ENCODE data around the gene GOLIM4.
"Not testable (repeated sequence)": the region's sequence is repeated elsewhere in the genome, so short reads cannot be mapped to it uniquely, and the experiment has no call there.

GOLIM4 gene, protein sequence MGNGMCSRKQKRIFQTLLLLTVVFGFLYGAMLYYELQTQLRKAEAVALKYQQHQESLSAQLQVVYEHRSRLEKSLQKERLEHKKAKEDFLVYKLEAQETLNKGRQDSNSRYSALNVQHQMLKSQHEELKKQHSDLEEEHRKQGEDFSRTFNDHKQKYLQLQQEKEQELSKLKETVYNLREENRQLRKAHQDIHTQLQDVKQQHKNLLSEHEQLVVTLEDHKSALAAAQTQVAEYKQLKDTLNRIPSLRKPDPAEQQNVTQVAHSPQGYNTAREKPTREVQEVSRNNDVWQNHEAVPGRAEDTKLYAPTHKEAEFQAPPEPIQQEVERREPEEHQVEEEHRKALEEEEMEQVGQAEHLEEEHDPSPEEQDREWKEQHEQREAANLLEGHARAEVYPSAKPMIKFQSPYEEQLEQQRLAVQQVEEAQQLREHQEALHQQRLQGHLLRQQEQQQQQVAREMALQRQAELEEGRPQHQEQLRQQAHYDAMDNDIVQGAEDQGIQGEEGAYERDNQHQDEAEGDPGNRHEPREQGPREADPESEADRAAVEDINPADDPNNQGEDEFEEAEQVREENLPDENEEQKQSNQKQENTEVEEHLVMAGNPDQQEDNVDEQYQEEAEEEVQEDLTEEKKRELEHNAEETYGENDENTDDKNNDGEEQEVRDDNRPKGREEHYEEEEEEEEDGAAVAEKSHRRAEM

DNA sequence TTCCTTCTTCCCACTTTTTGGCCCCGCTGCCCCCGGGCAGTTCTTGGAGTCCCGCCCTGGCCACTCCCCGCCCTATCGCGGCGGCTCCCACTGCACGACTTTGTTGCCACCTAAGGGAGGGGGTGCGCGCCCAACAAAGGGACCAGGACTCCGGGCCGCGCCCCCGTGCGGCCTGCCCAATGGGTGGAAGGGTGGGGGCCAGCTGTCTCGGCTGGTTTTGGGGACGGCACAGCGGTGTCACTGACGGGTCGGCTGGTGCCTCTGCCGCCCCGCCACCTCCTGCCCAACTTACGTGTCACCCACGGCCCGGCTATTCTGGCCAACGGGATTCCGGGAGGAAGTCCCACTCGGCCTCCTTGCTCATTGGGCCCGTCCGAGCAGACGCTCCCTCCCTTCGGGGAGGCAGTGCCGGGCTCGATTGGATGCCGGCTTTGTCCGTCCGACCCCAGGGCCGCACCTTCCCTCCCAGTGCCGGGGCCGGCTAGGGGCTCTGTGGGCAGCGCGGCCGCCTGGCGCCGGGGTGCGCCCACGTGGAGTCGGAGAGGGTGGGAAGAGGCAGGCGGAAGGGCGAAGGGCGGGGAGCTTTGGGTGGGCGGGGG lies at the start of gene GOLIM4:
Gene GOLIM4 (minus strand): TSS at position 314 of the 599 bp plus-strand sequence. CDS start 639 bp downstream, outside the sequence.
- DNase-seq = peak; percentile 40

DNA sequence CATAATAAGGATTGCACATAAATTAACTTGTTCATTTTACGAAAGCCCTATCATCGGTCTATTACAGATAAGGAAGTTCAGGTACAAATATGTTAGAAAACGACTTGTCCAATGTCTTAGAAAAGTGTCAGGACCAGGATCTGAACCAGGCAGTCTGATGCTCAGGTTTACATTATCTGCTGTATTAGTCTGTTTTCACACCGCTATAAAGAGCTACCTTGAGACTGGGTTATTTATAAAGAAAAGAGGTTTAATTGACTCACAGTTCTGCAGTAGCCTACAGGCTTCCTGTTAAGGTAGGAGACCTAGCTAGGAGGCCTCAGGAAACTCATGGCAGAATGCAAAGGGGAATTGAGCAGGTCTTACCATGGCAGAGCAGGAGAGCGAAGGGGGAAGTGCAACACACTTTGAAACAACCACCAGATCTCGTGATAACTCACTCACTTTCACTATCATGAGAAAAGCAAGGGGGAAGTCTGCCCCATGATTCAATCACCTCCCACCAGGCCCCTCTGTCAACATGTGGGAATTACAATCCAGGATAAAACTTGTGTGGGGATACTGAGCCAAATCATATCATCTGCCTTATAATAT lies 45.8 kb upstream of the GOLIM4 start:
- no peak for DNase-seq

DNA sequence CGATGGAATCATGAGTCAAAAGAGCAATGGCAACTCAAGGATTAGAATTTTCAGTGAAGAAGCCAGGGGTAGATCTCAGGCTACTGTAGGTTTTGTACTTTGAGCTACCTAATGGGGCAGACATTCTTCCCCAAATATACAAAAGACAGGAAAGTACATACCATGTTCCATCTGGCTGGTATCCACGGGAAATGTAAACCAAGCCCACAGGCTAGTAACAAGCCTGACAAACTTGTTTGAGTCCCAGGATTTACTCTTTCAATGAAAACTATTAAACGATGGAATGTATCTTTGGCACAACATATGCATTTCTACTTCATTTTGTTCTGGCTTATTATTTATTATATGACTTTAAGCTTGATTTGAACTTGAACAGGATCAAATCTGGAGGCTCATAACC lies 44.2 kb upstream of the GOLIM4 start:
- no peak for DNase-seq

DNA sequence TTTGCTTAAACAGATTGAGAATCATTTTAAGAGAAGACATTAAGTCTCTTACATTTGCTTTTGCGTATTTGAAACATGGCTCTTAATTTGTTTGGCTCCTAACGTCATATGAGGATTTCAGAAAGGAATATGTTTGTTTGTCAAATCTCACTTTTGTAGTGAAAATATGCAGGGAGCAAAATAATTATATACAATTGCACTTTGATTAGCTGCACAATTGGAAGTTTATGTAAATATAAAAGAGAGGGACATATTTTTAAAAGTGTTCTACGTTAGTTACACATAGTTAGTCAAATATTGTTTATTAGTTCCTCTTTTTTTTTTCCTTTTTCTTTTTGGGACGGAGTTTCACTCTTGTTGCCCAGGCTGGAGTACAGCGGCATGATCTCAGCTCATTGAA lies 42.7 kb upstream of the GOLIM4 start:
- no peak for DNase-seq

DNA sequence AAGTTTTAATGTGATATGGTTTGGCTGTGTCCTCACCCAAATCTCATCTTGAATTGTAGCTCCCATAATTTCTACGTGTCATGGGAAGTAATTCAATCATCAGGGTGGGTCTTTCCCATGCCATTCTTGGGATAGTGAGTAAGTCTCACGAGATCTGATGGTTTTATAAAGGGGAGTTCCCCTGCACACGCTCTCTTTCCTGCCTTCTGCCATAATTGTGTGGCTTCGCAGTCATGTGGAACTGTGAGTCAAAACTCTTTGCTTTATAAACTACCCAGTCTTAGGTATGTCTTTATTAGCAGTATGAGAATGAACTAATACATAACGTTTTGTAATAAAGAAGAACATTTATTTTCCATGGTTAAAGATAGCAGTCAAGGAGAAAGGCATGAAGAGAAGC lies 39.2 kb upstream of the GOLIM4 start:
- no peak for DNase-seq

DNA sequence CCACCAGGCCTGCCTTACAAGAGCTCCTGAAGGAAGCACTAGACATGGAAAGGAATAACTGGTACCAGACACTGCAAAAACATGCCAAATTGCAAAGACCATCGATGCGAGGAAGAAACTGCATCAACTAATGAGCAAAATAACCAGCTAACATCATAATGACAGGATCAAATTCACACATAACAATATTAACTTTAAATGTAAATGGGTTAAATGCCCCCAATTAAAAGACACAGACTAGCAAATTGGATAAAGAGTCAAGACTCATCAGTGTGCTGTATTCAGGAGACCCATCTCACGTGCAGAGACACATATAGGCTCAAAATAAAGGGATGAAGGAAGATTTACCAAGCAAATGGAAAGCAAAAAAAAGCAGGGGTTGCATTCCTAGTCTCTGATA lies 34.5 kb upstream of the GOLIM4 start:
- not testable (repeated sequence) for DNase-seq

DNA sequence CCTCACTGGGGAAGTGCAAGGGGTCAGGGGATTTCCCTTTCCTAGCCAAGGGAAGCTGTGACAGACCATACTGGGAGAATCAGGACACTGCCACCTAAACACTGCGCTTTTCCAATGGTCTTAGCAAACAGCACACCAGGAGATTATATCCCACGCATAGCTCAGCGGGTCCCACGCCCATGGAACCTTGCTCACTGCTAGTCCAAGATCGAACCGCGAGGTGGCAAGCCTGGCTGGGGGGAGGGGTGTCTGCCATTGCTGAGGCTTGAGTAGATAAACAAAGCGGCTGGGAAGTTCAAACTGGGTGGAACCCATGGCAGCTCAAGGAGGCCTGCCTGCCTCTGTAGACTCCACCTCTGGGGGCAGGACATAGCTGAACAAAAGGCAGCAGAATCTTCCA lies 32.7 kb upstream of the GOLIM4 start:
- not testable (repeated sequence) for DNase-seq

DNA sequence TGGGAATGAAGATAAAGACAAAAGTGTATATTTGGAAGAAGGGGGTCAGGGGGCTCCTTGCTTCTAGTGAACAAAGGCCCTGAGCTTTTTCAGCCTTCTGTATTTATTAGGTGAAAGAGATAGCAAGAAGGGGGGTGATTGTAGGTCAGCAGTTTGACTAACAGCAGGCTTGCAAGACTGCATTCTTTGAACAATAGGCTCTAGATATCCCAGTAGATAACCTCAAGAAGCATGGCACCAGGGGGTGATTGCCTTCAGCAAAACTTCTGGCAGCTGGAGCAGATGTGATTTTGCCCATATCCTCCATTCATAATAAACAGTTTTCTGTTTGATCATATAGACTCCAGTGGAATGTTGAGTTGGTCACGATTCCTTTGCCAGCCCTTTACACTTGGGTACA lies 31.7 kb upstream of the GOLIM4 start:
- DNase-seq = no peak

DNA sequence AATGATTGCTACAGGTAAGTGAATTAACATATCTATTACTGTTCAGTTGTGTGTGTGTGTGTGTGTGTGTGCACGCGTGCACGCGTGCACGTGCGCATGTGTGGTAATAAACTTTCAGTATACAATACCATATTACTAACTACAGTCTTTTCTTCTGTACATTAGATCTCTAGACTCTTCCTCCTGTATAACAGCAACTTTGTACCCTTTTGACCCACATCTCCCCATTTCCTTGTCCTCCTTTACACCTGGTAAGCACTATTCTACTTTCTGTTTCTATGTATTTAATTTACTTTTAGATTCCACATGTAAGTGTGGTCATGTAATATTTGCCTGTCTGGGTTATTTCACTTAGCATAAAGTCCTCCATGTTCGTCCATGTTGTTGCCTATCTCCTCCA lies 29.1 kb upstream of the GOLIM4 start:
- DNase-seq = no peak

DNA sequence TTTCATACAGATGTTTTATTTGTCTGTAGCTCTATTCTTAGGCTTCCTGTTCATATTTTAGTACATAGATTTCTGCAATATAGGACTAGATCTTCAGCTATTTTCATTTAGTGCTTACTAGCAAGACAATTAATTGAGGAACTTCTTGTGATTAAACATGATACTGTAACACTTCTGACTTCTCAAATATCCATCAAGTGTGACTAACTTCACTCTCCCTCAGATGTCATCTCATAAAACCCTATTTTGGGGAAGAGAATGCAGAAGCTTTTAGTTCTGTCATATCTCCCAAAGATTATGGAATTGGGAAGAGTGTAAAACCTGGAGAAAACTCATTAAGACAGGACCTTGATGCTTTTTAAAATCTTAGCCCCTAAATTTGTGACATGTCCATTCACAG lies 28.6 kb upstream of the GOLIM4 start:
- DNase-seq = no peak

DNA sequence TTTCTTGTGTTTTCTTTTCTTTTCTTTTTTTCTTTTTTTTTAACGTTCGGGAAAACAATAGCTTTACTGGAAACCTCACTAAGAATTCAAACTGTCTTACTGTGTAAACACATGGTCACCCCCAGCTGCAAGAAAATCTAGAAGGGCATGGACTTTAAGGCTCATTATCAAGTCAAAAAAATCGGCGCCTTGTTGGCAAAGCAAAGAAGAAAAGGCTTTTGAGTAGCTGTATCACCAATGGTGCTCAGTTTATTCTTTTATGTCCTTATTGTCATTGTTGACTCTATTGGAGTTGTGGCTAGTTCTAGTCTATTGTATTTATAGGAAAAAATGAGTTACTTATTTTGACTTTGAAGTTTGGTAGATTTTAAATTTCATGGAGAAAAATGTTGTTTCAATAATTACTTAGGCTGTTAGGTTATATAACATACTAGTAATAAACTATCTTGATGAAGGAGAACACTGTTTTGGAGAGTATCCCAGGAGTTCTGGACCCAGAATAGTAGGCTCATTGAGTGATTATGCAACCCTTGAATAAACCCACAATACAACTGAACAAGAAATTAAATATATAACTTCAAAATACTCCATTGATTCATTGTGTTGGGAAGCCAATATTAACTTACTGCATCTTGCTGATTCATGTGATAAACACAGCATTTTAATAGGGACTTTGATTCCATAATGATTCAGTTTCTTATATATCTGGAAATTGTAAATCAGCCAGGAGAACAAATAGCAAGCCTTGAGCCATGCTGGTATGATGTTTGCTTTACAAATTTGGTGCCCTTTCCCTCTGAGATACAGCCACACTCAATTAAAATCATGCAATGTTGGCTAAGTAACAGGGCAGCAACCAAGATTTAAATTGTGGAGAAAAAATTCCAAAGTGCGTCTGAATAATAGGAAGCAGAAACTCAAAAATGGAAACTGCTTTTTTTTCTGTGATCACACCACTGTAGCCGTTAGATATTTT lies 27.8 kb upstream of the GOLIM4 start:
- no peak for DNase-seq

DNA sequence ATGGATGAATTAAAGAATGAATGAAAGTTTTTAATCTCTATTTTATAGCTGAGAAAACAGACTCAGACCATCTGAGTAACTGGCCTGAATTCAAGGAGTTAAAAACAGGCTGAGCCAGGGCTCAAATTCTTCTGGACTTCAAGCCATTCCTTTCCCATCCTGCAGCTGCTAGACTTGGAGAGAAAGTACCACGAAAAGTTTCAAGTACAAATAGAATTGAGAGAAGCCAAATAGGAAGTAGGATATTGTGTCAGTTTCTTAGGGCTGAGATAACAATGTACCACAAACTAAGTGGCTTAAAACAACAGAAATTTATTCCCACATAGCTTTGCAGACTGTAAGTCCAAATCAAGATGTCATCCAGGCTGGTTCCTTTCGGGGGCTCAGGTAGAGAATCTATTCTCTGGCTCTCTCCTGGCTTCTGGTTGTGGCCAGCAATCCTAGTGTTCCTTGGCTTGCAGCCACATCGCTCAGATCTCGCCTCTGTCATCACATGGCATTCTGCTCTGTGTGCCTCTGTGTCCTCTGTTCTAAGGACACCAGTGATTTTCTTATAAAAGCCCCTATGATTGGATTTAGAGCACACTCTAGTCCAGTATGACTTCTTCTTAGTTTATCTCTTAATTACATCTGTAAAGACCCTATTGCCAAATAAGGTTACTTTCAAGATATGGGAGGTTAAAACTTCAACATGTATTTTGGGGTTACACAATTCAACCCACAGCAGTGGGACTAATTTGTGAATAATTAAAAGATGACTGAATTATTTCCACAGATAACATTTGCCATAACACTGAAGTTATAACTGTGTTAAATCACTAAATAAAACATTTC lies 25.7 kb upstream of the GOLIM4 start:
- no peak for DNase-seq

DNA sequence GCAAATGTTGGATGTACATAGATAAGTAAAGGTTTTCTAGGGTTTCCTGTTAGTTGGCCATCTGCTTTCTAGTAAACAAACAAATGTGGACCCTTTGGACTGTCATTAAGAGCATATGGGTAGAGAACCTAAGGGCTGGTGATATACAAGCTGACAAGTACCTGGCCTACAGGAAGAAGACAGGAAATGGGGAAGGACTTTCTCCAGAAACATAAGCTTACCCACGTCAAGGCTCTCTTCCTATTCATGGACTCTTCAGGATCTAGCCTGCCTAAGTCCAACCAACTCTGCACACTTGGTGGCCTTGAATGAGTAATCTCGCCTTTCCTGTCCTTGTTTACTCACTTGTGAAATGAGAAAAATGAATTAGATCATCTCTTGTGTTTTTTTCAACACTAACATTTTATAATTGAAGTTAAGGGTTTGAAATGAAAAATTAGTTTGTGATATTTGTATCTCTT lies 22.2 kb upstream of the GOLIM4 start:
- no peak for DNase-seq

DNA sequence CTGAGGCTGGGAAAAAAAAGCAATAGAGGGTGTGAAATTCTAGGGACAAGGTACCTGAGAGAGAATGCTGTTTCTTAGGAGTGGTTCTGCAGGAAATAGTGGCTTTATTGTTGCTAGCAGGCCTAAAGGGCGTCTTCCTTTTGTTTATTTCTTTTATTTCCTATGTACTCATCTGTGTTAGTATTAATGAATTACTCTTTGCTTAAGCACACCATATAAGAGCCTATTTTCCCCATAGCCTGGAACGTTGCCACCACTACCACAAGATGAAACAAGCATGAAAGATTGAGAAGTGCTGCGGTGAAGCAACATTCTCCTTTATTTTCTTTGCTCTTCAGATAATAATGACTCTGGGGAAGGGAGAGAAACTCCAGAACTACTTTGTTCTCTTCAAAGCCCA lies 21.3 kb upstream of the GOLIM4 start:
- DNase-seq = no peak

DNA sequence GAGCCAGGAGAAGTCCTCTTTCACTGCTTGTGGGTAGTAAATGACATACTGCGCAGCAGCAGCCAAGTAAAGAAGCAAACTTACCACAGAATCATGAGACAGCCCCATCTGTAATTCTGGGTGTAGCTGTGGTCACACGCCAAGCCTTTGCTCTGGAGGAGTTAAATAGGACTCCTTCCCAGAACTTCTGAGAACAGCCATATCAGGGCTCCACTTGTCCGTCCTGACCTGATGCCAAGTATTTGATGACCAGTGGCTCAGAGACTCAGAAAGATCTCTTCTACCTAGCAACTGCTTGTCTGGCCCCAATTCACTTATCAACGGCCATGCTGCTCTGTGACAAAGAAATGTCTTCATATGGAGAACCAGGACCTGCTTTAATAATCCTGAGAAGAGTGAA lies 20.6 kb upstream of the GOLIM4 start:
- DNase-seq = no peak

DNA sequence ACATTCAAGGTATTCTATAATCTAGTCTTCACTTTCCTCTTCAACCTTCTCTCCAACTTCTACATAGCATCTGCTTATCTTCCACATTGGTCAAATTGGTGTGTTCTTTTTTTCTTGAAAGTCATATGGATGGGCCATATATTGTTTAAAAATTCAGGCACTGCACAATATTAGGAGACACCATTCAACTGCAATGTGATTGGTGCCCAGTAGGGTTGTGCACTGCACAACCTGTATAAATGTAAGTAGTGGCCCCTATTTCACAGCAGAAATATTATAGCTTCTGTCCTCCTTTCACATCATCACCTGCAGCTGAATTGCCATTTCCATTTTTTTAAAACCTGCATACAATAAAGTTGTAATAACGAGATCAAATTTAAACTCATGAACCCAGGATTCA lies 18.1 kb upstream of the GOLIM4 start:
- DNase-seq = no peak

DNA sequence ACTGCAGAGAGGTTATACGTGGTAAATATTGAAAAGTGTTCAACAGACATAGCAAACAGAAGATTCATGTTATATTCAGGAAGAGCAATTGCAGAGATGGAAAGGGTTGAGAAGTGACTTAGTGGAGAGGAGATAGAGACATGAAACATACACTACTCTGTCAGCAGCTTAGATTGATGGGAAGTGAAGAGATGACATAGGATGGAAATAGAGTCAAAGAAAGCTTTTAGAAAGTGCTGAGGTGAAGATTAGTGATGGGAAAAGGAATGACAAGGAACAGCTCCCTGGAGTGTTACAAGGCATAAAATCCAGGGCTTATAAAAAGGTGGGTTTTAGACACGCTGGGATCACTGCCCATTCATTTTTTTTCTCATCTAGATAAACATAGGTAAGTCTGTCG lies 17.2 kb upstream of the GOLIM4 start:
- no peak for DNase-seq

DNA sequence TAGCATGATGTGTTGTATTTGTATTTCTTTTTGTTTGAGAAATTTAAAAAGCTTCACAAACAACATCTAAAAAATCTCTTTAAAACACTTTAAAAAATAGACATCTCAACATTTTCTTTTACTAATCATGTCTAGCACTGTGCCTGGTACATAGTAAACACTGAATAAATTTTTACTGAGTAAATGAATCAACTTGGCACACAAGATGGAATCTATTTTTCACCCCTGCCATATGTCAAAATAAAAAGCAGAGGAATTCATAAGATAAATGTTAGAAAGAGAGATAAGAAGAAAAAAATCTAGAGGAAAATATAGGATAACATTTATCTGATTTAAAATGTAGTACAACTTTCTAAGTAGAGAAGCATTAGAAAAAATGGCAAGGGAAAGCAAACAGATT lies 8.6 kb upstream of the GOLIM4 start:
- DNase-seq = no peak

DNA sequence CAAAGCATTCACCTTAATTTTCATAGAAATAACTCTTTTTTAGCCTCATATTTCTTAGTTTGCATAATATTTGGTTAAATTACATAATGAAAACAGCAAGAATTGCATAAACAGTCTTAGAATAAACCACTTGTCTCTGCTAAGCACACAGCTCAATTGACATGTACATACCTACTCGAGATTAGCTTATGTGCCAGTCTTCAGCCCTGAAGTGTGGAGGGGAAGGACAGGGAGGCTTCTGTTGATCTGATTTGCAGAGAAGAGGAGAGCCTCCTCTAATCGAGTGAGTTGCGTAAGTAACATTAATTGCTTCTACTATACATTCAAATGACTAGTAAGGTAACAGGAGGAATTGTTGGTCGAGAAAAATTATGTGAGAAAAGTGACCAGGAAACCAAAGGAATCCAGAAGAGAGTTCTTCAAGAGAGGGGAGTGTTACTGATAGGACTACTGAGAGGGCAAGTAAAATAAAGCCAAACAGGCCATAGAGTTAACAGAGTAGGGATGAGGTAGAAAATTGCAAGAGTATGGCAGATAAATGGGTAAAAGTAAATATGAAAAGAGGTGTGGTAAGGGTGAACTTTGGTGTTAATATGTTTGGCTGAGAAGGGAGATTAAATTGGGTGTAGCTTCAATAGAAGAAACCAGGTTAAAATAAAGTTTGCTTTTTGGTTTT lies 7.1 kb upstream of the GOLIM4 start:
- no peak for DNase-seq

DNA sequence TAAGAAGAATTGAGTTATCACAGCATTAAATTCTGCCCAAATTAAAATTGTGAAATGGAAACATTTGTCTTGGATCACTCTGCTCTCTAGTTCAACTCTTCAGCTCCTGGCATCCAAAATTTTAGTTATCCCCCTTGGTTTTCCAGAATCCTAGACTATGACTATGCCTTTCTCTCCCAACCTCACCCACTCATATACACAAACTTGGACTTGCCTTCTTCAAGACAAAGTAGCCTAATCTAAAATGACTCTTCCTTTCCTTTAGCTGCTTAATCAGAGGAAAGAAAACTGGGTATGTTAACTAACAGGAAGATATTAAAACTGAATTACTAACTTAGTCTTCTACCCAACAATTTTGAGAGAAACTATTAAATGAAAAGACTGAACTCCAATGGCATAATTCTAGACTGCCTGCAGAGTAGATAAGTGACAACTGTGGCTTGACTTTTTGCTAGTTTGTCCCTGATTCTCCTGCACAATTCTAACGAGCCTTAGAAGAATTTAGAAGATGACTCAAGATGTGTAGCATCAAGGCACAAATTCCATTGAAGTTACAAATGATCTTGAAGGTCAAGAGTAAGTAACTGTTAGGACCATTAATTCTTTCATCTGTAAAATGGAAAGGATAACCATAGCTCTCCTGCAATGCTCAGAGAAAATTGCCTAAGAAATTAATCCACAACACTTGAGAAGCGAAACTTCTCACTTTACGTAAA lies 5.2 kb upstream of the GOLIM4 start:
- no peak for DNase-seq
